Activated CD8-positive, alpha-beta memory T cell treated with anti-CD3 and anti-CD28 coated beads for 48 hours (primary cell): Measurements from ENCODE around the gene SACS.
"Not testable (repeated sequence)": the region's sequence is repeated elsewhere in the genome, so short reads cannot be mapped to it uniquely, and the experiment has no call there.

Source experiments
- DNase-seq, 3 experiments: peaks; one replicate each; pipeline ENCODE4 v3.0.0-alpha.2; 2020; ENCODE audit warnings: low read depth in 2 of 3, low spot score in 2 of 3

The SACS gene

GRCh38 chr13:23455401-23456185 lies 22.1 kb upstream of the SACS start:
- DNase-seq: no peak

GRCh38 chr13:23453132-23453531 lies 19.6 kb upstream of the SACS start:
- no peak for DNase-seq

DNA sequence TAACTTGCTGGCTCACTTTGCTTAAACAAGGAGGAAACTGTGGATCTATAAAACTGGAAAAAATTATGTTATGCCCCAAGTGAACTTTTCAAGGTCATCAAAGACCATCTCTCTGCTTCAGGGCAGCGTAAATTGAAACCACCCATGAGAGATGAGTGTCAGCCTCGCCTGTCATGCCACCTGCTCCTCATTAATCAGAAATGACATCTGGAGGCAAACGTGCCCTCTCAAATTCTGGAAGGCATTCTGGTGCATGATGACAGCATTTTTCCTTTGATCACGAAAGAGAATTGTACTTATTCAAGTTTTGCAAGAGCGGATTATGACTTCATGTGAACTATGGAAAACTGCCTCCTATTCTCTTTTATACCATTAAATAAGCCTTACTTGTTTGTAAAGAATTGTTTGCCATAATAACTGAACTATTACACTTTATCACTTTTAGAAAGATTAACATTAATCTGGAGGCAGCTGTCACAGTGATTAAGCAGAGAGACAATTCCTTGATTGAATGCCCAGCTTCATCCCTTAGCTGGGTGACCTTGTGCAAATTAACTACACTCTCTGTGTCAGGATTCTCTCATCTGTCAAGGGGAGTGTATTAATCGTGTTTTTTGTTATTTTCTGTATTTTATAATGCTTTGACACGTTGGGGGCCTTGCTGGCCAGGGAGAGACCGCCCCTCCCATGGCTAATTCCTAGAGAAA lies 17.0 kb upstream of the SACS start:
- no peak for DNase-seq

- DNase-seq: no peak
These were observed 16.1 kb upstream of the SACS start for GRCh38 chr13:23449398-23450162.

DNA sequence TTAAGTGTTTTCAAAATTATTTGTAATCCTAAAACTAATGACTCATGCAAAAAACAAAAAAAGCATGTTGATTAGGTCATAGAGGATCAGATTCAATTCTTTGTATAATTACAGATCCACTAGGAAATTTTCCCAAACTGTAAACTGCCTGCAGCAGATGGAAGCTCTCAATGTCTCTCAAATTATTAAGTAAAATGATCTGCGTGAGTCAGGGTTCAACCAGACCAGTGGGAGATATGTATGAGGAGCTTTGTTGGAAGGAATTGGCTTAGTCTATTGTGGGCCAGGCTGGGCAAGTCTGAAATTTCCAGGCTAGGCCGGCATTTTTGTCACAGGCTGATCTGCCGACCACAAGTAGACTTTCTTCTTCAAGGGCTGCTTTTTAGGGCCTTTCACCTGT lies 14.4 kb upstream of the SACS start:
- DNase-seq: no peak

DNA sequence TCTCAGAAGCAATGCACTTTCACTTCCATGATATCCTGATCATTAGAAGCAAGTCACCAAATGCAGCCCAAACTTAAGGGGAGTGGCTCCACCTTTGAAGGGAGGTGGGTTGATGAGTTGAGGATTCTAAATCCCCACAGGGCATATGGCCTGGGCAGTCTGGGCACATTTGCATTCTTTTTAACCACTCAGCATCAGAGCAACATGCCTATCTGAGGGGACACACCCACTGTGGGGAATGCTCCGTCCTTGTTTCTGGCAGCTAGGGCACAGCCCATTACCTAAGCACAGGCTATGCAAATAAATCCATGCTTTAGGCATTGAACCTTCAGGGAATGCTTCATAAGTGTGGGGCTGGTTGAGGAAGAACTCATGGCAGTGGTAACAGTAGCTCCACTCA lies 12.3 kb upstream of the SACS start:
- no peak for DNase-seq

- no peak for DNase-seq
These were observed 10.4 kb upstream of the SACS start for GRCh38 chr13:23443878-23444277.

DNA sequence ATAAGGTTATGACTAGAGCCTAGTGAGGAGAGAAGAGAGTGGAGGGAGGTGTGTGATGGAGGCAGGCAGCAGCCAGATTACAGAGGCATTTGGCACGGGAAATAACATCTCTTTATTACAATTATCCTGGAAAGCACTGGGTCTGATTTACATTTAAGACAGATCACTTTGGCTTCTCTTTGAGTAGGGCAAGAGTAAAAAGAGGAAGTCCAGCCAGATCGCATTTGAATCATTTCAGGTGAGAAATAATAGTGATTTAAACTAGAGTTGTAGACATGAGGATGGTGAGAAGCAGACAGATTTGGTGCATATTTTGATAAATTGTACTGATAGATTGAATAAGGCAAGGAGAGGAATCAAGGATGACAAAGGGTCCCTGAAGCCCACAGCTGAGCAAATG lies 9.6 kb upstream of the SACS start:
- DNase-seq: no peak

DNA sequence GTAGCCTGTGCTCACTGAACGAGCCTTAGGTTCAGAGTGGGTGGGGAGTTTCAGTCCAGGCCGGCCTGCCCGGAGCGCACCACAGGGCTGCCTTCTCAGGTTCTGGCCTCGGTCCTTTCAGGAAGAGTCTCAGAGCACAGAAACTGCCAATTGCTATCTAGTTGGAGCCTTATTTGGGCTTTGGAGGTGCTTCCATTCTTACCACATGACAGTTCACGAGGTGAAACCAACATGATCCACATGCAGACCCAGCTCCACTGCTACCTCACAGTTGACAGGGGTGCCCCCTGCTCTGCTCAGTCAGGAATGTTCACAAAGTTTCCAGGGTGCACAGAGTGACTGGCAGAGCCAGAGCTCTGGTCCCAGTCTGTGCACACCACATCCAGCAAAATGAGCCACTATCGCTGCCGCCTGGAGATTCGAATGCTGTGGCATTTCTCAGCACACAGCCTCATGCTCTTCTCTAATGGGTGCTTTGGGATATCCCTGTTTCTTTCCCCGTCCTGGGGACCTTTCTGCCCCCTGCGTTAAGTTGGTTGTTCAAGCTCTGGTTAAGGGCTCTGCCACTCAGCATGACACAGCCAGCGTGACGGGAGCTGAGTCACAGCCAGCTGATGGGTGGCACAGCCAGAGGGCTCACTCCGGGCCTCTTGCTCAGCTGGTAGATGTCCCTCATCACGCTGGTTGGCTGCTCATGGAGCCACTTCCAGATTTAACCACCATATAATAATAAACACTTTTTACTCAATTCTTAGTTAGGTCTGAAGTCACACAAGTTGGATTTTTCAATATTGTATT lies 7.5 kb upstream of the SACS start:
- DNase-seq: no peak

- DNase-seq: not testable (repeated sequence)
These were observed 6.8 kb upstream of the SACS start for GRCh38 chr13:23440324-23440723.

- DNase-seq: no peak
These were observed 4.4 kb upstream of the SACS start for GRCh38 chr13:23437916-23438315.

GRCh38 chr13:23436680-23437079 lies 3.2 kb upstream of the SACS start:
- no peak for DNase-seq

- no peak for DNase-seq
These were observed 989 bp upstream of the SACS start for GRCh38 chr13:23434491-23434890.

DNA sequence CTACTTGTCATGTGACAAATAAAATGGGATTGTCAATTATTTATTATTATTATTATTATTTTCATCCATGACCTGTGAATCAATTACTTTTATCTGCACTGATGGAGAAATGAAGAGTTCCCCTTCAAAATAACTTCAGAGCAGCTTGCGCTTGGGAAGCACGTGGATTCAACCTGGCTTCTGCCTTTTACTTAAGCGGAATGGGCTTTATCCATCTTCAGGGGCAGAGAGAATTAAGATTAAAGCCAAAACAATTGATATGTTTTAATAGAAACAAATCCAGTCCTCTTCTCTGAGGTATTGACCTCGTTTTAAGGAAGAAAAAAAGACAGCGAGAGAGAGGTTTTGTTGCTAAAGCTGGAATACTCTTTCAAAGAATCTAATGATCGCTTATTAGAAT lies 876 bp downstream of the SACS start:
- DNase-seq: no peak

DNA sequence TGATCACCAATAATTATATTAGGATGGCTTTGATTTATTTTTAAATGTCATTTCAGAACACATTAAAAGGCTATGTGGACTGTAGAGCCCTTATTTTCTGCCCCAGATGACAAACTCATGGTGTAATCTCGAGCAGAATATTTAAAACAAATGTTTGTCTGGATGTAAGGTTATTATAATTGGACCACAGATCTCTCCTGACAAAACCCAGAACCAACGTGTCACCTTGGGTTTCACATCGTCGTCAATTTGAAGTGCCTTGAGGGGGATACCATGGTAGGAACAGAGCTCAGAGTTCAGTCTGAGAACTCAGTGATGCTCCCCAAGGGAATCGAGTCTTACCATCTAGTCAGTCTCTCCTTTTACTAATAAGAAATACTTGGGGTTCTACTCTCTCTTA lies 2.8 kb downstream of the SACS start:
- DNase-seq: no peak

- DNase-seq: no peak
These were observed 5.5 kb downstream of the SACS start for GRCh38 chr13:23427881-23428528.

DNA sequence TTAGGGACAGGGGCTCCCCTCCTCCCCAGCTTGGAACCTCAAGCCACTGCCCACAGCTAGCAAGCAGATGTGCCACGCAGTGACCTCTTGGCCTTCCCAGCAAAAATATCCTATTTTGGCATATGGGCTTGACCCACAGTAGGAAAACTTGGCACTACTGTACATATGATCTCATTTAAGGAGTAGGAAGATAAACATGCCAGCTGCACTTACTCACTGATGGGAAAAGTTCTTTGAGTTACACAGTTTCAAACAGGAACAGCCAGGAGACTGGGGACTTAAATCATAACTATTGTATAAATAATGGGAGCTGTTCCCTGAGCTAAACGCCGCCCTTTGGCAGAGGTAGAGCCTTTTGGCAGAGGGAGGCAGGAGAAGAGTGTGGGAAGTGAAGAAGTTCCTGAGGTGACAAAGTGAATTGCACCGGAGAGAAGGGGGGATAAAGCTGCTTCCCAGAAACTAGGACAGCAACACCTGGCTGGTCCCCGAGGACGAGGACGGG lies 6.1 kb downstream of the SACS start:
- DNase-seq: no peak

DNA sequence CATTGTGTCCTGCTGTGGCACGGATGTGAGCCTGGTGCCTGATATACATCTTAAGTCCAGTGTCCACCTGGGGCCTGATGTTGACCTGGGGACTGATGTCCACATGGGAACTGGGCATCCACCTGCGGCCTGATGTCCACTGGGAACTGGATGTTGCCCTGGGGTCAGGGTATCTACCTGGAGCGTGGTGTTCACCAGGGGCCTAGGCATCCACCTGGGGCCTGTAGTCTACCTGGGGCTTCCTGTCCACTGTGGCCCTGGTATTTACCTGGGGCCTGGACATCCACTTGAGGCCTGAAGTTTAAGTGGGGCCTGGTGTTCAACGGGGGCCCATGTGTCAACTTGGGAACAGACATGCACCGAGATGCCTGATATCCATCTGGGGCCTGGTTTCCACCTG lies 11.9 kb downstream of the SACS start:
- no peak for DNase-seq

DNA sequence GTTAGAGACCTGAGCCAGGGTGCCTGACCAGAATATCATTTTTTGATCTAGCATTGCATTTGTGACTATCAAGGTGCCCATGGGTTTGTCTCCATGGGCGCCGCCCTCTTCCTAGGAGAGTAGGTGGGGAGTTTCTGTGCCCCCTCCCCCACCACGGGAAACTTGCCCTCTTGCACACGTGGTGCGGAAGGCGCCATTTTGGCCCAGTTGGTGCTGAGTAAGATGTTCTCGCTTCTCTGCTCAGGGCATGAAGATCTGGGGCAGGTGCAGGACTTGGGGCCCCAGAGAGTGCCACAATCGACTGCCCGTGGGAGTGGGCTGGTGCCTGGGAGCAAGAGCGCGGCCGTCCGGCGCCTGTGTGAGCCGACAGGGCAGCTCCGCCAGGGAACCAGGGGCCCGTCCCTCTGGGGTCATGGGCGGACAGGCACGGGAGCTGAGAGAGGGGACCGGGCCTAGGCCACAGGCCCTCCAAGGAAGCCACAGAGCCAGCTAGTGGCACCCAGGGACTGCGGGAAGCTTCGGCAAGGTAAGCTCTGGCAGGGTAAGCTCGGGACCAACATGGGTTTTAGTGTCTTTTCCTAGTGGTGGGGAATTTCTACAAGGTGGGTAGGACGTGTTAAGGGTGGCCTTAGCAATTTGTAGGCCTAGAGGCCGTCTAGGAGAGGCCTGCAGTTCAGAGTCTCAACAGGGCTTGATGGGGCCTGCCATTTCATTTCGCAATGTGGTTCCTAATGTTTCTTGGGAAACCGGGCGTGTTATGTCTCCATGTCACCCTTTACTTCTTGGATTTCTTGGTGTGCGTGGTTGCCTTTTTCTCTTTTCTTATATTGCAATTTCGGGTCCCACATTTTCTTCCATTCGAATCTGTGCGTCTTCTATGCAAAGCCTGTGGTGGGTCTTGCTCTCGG lies 14.5 kb downstream of the SACS start:
- DNase-seq: no peak

DNA sequence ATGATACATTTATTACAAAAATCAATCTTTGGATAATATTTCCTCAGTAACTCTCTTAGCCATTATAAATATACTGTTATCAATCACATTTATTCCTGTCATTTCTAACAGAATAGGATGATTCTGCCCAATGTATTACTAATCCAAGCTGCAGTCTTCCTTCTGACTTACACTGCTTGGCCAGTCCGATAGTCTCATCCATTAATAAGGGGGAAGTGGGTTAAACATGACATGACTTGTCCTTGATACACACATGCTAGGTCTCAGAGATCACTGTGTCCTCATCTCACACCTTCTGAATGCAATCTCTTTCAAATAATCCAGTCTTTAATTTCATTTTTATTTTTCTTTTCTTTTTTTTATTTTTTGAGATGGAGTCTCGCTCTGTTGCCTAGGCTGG lies 18.8 kb downstream of the SACS start:
- no peak for DNase-seq
